Left colon (tissue), 2 donors: ENCODE results near the gene APOC4. TPM values are rescaled to one million over a fixed set of nuclear protein-coding genes. Genes with fewer than 3 reads are reported as not detected.
"Not testable (repeated sequence)": the region's sequence is repeated elsewhere in the genome, so short reads cannot be mapped to it uniquely, and the experiment has no call there.

Experiments
- ATAC-seq: fragments of 200-7000 bp; cut with Tn5 transposase; one replicate; pipeline ENCODE4 v1.9.1; 2020; ENCODE audit warnings: mild to moderate bottlenecking, moderate library complexity
- DNase-seq, 2 donors: peaks; one replicate each; pipeline ENCODE4 v3.0.0-alpha.2; 2020
- intact Hi-C, 2 donors: fragments of 100-400 bp; cut with DNase I in 1 of 2; cut with micrococcal nuclease in 1 of 2; formaldehyde crosslinking; loops; one replicate each; pipeline versions ENCODE4 v1.11.2 to v1.14.0; 2022; cut with DNase I, micrococcal nuclease
- total RNA-seq, 2 donors: library from RNA; stranded (reverse); fragmentation: NEBNext Ultra II Directional; extraction: Animal tissue kit (Norgen Biotek cat#: 25700); gene quantifications; one replicate each; pipeline ENCODE4 v1.2.1, GENCODE V29; 2021
- donor health status: DM: no; HTN: no; CAD: no.
- donor health status: DM: yes; HTN: yes; CAD: no.

APOC4 gene
- total RNA-seq, 2 donors from 2014 or later = not detected

- intact Hi-C loops = no loop called here
- DNase-seq (no peak), ATAC-seq (no peak)
Measured at GRCh38 chr19:44912854-44913253, 29.2 kb upstream of the APOC4 start.

- DNase-seq, intact Hi-C loops: not testable (repeated sequence)
Measured at GRCh38 chr19:44913512-44914432, 28.3 kb upstream of the APOC4 start.

GRCh38 chr19:44914433-44915206, 27.4 kb upstream of the APOC4 start, which contains the start of gene APOC1:
APOC1 (plus strand) TSS chr19:44914608; CDS start chr19:44914892, 284 bp downstream.
- DNase-seq (peak; percentile 78 to 83), ATAC-seq (peak; percentile 93)
- intact Hi-C loops = not testable (repeated sequence)

More at GRCh38 chr19:44913512-44914432, 28.3 kb upstream of the APOC4 start:
- not testable (repeated sequence) for ATAC-seq

- ATAC-seq = no peak
- intact Hi-C loops = no loop called here
Measured at GRCh38 chr19:44924243-44924725, 17.8 kb upstream of the APOC4 start.

GRCh38 chr19:44925114-44925891, 16.7 kb upstream of the APOC4 start:
- DNase-seq = peak; percentile 52 to 69
- no peak for ATAC-seq
- intact Hi-C loops = no loop called here

More at GRCh38 chr19:44924243-44924725, 17.8 kb upstream of the APOC4 start:
- DNase-seq = no peak

- DNase-seq, intact Hi-C loops: not testable (repeated sequence)
- ATAC-seq = peak; percentile 46
Measured at GRCh38 chr19:44926245-44927077, 15.6 kb upstream of the APOC4 start.

- DNase-seq = no peak
- intact Hi-C loops = no loop called here
- no peak for ATAC-seq
Measured at GRCh38 chr19:44927746-44928145, 14.3 kb upstream of the APOC4 start.

- ATAC-seq = no peak
- no peak for DNase-seq
- intact Hi-C loops = no loop called here
Measured at GRCh38 chr19:44930088-44930487, 11.9 kb upstream of the APOC4 start.

GRCh38 chr19:44931541-44931940, 10.5 kb upstream of the APOC4 start:
- no peak for ATAC-seq
- intact Hi-C loops = no loop called here
- no peak for DNase-seq

- no peak for ATAC-seq
- no peak for DNase-seq
- intact Hi-C loops = no loop called here
Measured at GRCh38 chr19:44939668-44940067, 2.4 kb upstream of the APOC4 start.

- peak; percentile 24 for ATAC-seq
- peak; percentile 55 to 57 for DNase-seq
Measured at GRCh38 chr19:44943801-44944249, 1.8 kb downstream of the APOC4 start.

GRCh38 chr19:44947041-44947581, 5.1 kb downstream of the APOC4 start:
- DNase-seq (no peak), ATAC-seq (no peak)
- intact Hi-C loops = no loop called here

More at GRCh38 chr19:44943801-44944249, 1.8 kb downstream of the APOC4 start:
- intact Hi-C loops = no loop called here

- DNase-seq = no peak
- intact Hi-C loops = no loop called here
- no peak for ATAC-seq
Measured at GRCh38 chr19:44948237-44948636, 6.2 kb downstream of the APOC4 start.

GRCh38 chr19:44948763-44949374, 6.8 kb downstream of the APOC4 start:
- intact Hi-C loops = no loop called here

GRCh38 chr19:44949550-44949949, 7.5 kb downstream of the APOC4 start:
- DNase-seq = no peak
- ATAC-seq = no peak
- intact Hi-C loops = no loop called here

More at GRCh38 chr19:44948763-44949374, 6.8 kb downstream of the APOC4 start:
- no peak for DNase-seq
- no peak for ATAC-seq

- peak; percentile 50 to 62 for DNase-seq
- intact Hi-C loops = loop anchor here (2.0 to 10.0 kb wide), 2 partner anchors 47 kb away; partner anchors contain the start of gene APOE (in 2 of the 2)
- no peak for ATAC-seq
Measured at GRCh38 chr19:44951179-44952159, 9.4 kb downstream of the APOC4 start.
